HCT116 (cell line): ENCODE measurements around the gene CBX7. TPM values are rescaled to one million over a fixed set of nuclear protein-coding genes. Genes with fewer than 3 reads are reported as not detected.

ENCODE experiments used
- ATAC-seq: fragments of 200-7000 bp; cut with Tn5 transposase; 2 replicates; pipeline ENCODE4 v1.9.1; 2020; ENCODE audit warnings: mild to moderate bottlenecking, moderate library complexity
- BruUV-seq: library from RNA; stranded (reverse); fragments of 400-500 nt; replicated peaks from 2 replicates; lab custom pipeline; 2021; lab: Mats Ljungman, UMichigan
- CTCF ChIA-PET: fragments of 300-600 bp; sonication (Branson Sonifier 250); formaldehyde crosslinking; loops from one replicate; lab custom pipeline; 2021; ENCODE audit warnings: antibody characterized with exemption; lab: Charles Lee
- POLR2A ChIA-PET: fragments of 300-600, 350-600 bp; sonication (Branson Sonifier 250); formaldehyde crosslinking; loops from one replicate; lab custom pipeline; 2021; ENCODE audit warnings: antibody characterized with exemption; lab: Charles Lee
- RAD21 ChIA-PET, 2 experiments: fragments of 300-600 bp; sonication (Branson Sonifier 250); formaldehyde crosslinking; loops; one replicate each; lab custom pipeline; 2023; ENCODE audit warnings: low total read pairs in 2 of 2; ENCODE audit not compliant: uncharacterized antibody in 2 of 2, unreplicated experiment in 2 of 2, low non-redundant PET in 1 of 2; lab: Charles Lee
- DNase-seq: peaks from one replicate; pipeline ENCODE4 v3.0.0-alpha.2; 2010; ENCODE audit warnings: low read depth, low spot score
- H2AFZ ChIP-seq: fragments of 200-600 bp; shearing (Covaris generic), sonication (generic); 2 replicates; pipeline ENCODE4 v1.6.1; 2017; ENCODE audit warnings: low read depth, mixed run types, mixed read lengths, antibody characterized with exemption, low read length; ENCODE audit not compliant: poor library complexity, severe bottlenecking
- H3K27ac ChIP-seq: 2 replicates; pipeline ENCODE4 v1.5.1; 2012; ENCODE audit warnings: low read depth, low read length
- H3K27me3 ChIP-seq: fragments of 200-600 bp; sonication (generic); 2 replicates; pipeline ENCODE4 v1.6.1; 2016; ENCODE audit warnings: mixed run types, low read length, mixed read lengths; ENCODE audit not compliant: insufficient read depth
- H3K36me3 ChIP-seq, 2 experiments: fragments of 200-500 bp in 1 of 2; fragments of 200-600 bp in 1 of 2; sonication (Bioruptor generic) in 1 of 2; sonication (generic) in 1 of 2; 2 replicates each; pipeline versions ENCODE4 v1.5.1 to v1.6.1; 2014 to 2016; ENCODE audit warnings: low read length in 2 of 2, inconsistent platforms in 1 of 2, mixed read lengths in 1 of 2, mixed run types in 1 of 2; ENCODE audit not compliant: insufficient read depth in 2 of 2, control insufficient read depth in 1 of 2
- H3K4me1 ChIP-seq, 2 experiments: fragments of 200-600 bp in 1 of 2; sonication (generic) in 1 of 2; 2 replicates each; pipeline versions ENCODE4 v1.5.1 to v1.6.1; 2012 to 2017; ENCODE audit warnings: low read length in 2 of 2, inconsistent platforms in 1 of 2, mild to moderate bottlenecking in 1 of 2, mixed read lengths in 1 of 2, mixed run types in 1 of 2, moderate library complexity in 1 of 2; ENCODE audit not compliant: insufficient read depth in 2 of 2, control insufficient read depth in 1 of 2
- H3K4me2 ChIP-seq: fragments of 200-600 bp; sonication (generic); 2 replicates; pipeline ENCODE4 v1.6.1; 2017; ENCODE audit warnings: mixed run types, low read length, mixed read lengths
- H3K4me3 ChIP-seq, 2 experiments: fragments of 200-600 bp in 1 of 2; sonication (generic) in 1 of 2; replicated peaks in 1 of 2; 2 replicates each; pipeline ENCODE4 v1.5.1; 2011 to 2016; ENCODE audit warnings: low read length in 2 of 2, control low read depth in 1 of 2, low read depth in 1 of 2, mild to moderate bottlenecking in 1 of 2, mixed read lengths in 1 of 2, mixed run types in 1 of 2
- H3K79me2 ChIP-seq: fragments of 200-600 bp; sonication (generic); 2 replicates; pipeline ENCODE4 v1.6.1; 2017; ENCODE audit warnings: mild to moderate bottlenecking, mixed run types, low read length, moderate library complexity, mixed read lengths; ENCODE audit not compliant: insufficient read depth
- H3K9ac ChIP-seq: fragments of 200-600 bp; sonication (generic); 2 replicates; pipeline ENCODE4 v1.6.1; 2016; ENCODE audit warnings: low read length, mixed read lengths
- H3K9me2 ChIP-seq: fragments of 200-600 bp; sonication (generic), shearing (Covaris generic); 2 replicates; pipeline ENCODE4 v1.6.1; 2017; ENCODE audit warnings: mixed run types, mild to moderate bottlenecking, moderate library complexity; ENCODE audit not compliant: insufficient read depth
- H3K9me3 ChIP-seq, 2 experiments: fragments of 200-500 bp in 1 of 2; fragments of 200-600 bp in 1 of 2; sonication (Bioruptor generic) in 1 of 2; sonication (generic) in 1 of 2; 2 replicates each; pipeline ENCODE4 v1.6.1; 2014 to 2017; ENCODE audit warnings: low read length in 2 of 2, mixed read lengths in 2 of 2, inconsistent platforms in 1 of 2, low read depth in 1 of 2, mild to moderate bottlenecking in 1 of 2, mixed run types in 1 of 2, moderate library complexity in 1 of 2; ENCODE audit not compliant: control insufficient read depth in 1 of 2, insufficient read depth in 1 of 2
- H4K20me1 ChIP-seq: fragments of 200-600 bp; sonication (generic), shearing (Covaris generic); 2 replicates; pipeline ENCODE4 v1.6.1; 2017; ENCODE audit warnings: mixed run types, mild to moderate bottlenecking, moderate library complexity; ENCODE audit not compliant: insufficient read depth
- CEBPB ChIP-seq: IDR thresholded peaks from 2 replicates; pipeline ENCODE4 v1.6.1; 2012; ENCODE audit warnings: low read depth
- CTCF ChIP-seq, 3 experiments: fragments of 200-600 bp in 1 of 3; sonication (generic) in 1 of 3; IDR thresholded peaks in 2 of 3; conservative IDR thresholded peaks in 1 of 3; 2 replicates each; pipeline ENCODE4 v1.5.1; 2012 to 2017; ENCODE audit warnings: low read depth in 2 of 3, low read length in 2 of 3, antibody characterized with exemption in 1 of 3, borderline replicate concordance in 1 of 3, control low read depth in 1 of 3, mild to moderate bottlenecking in 1 of 3, mixed read lengths in 1 of 3, mixed run types in 1 of 3, moderate library complexity in 1 of 3; ENCODE audit not compliant: insufficient read depth in 1 of 3
- EGR1 ChIP-seq: IDR thresholded peaks from 2 replicates; pipeline ENCODE4 v1.6.1; 2012; ENCODE audit warnings: low read depth
- ELF1 ChIP-seq: IDR thresholded peaks from 2 replicates; pipeline ENCODE4 v1.6.1; 2012; ENCODE audit warnings: low read depth, borderline replicate concordance
- EZH2 ChIP-seq: fragments of 200-600 bp; sonication (generic); IDR thresholded peaks from 2 replicates; pipeline ENCODE4 v1.6.1; 2017; ENCODE audit warnings: antibody characterized with exemption, mixed run types
- JUND ChIP-seq: IDR thresholded peaks from 2 replicates; pipeline ENCODE4 v1.6.1; 2012
- POLR2AphosphoS5 ChIP-seq: IDR thresholded peaks from 2 replicates; pipeline ENCODE4 v1.6.1; 2011; ENCODE audit warnings: mild to moderate bottlenecking, low read depth, low read length, moderate library complexity
- REST ChIP-seq: IDR thresholded peaks from 2 replicates; pipeline ENCODE4 v1.6.1; 2012; ENCODE audit warnings: low read depth
- SP1 ChIP-seq: IDR thresholded peaks from 2 replicates; pipeline ENCODE4 v1.6.1; 2012; ENCODE audit warnings: low read depth
- SRF ChIP-seq: IDR thresholded peaks from 2 replicates; pipeline ENCODE4 v1.6.1; 2012; ENCODE audit warnings: low read depth
- TCF7L2 ChIP-seq: IDR thresholded peaks from 2 replicates; pipeline ENCODE4 v1.7.0; 2011; ENCODE audit warnings: borderline replicate concordance, inconsistent platforms; ENCODE audit not compliant: insufficient read depth, insufficient read length; ENCODE audit errors: extremely low read depth
- YY1 ChIP-seq: IDR thresholded peaks from 2 replicates; pipeline ENCODE4 v1.6.1; 2011; ENCODE audit warnings: low read length, low read depth, moderate library complexity, mild to moderate bottlenecking; ENCODE audit not compliant: insufficient replicate concordance; ENCODE audit errors: extremely low read depth
- ZNF274 ChIP-seq: fragments of 200-500 bp; sonication (Bioruptor generic); IDR thresholded peaks from 2 replicates; pipeline ENCODE4 v1.6.1; 2014; ENCODE audit warnings: mild to moderate bottlenecking, low read depth, low read length, inconsistent platforms
- intact Hi-C: fragments of 100-400 bp; cut with micrococcal nuclease; formaldehyde crosslinking; loops from 2 replicates; pipeline ENCODE4 v1.10.0; 2022
- total RNA-seq: library from RNA; stranded (reverse); gene quantifications from one replicate; pipeline ENCODE4 v1.2.1, GENCODE V29; 2021; ENCODE audit not compliant: unreplicated experiment
- TF ChIP-seq, protein P1 (sequence below): IDR thresholded peaks from 2 replicates; pipeline ENCODE4 v1.6.1; 2012

CBX7 gene
- total RNA-seq, 1 experiment from 2014 or later, result 20.1 TPM

DNA sequence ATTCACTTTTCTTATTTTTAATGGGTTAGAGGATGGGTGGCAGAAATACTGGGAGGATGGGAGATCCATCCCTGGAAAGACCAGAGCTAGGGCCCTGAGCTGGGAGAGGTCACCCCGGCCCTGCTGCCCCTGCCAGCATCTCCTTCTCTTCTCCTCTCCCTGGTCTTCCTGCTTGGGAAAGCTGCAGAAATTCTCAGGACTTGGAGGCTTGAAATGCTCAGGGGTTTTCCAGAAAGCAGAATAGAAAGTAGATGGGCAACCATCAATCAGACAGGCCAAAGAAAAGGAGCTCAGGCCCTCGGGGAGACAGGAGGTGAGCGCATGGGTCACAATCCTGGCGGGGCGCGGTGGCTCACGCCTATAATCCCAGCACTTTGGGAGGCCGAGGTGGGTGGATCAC lies 53.9 kb downstream of the CBX7 start:
- TF ChIP-seq ZNF274, result no peak
- no peak for TF ChIP-seq YY1
- no peak for TF ChIP-seq REST
- TF ChIP-seq POLR2AphosphoS5, result no peak
- TF ChIP-seq EZH2, result no peak
- TF ChIP-seq JUND, result no peak
- no peak for TF ChIP-seq SRF
- TF ChIP-seq EGR1, result no peak
- TF ChIP-seq CEBPB, result no peak
- no peak for TF ChIP-seq SP1
- no peak for TF ChIP-seq CTCF (IDR thresholded peaks at IDR 0.05 in 2 of 3, conservative IDR thresholded peaks at IDR 0.05 in 1 of 3; ENCODE audit: borderline replicate concordance in 1 of 3, insufficient read depth in 1 of 3, low read depth in 2 of 3, low read length in 2 of 3)
- no peak for TF ChIP-seq ELF1
- no peak for TF ChIP-seq TCF7L2
- TF ChIP-seq, protein P1, sequence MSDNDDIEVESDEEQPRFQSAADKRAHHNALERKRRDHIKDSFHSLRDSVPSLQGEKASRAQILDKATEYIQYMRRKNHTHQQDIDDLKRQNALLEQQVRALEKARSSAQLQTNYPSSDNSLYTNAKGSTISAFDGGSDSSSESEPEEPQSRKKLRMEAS, result no peak
- RAD21 ChIA-PET, result interaction anchor here (0.6 to 1.1 kb wide), 2 partner anchors 15 to 23 kb away, joined by 3 read pairs; no protein-coding TSS in a partner anchor
- H4K20me1 ChIP-seq, result no peaks in the 10 kb centered on the region
- H3K27ac ChIP-seq, result no peak overlapping the region; the same call in 1 of the 2 replicates
- CTCF ChIA-PET, result interaction anchor here (0.7 to 1.3 kb wide), 3 partner anchors 16 to 228 kb away, joined by 3 to 5 read pairs (median 4); no protein-coding TSS in a partner anchor
- peak overlapping the region; percentile 20 for H2AFZ ChIP-seq
- no peaks in the 10 kb centered on the region for H3K79me2 ChIP-seq
- no TSS peak for BruUV-seq
- H3K4me3 ChIP-seq, result no peak overlapping the region
- H3K9ac ChIP-seq, result no peak overlapping the region
- no peaks in the 10 kb centered on the region for H3K36me3 ChIP-seq
- H3K9me3 ChIP-seq, result no peaks in the 10 kb centered on the region
- intact Hi-C loops, result no loop called here
- H3K9me2 ChIP-seq, result no peaks in the 10 kb centered on the region
- POLR2A ChIA-PET, result no interaction called here
- ATAC-seq (no peak), DNase-seq (no peak)
- no peaks in the 10 kb centered on the region for H3K27me3 ChIP-seq
- H3K4me1 ChIP-seq, result peaks cover 21 to 24% of the 10 kb centered on the region in 2 experiments
- no peak overlapping the region for H3K4me2 ChIP-seq
